GM18517 (cell line): ENCODE results near the gene SDC4.

Source experiments
- ATAC-seq: cut with Tn5 transposase; IDR thresholded peaks from one replicate; pipeline ENCODE4 v1.9.1; 2021; ENCODE audit warnings: mild to moderate bottlenecking, moderate library complexity; ENCODE audit not compliant: unreplicated experiment

SDC4 gene

GRCh38 chr20:45301824-45302271, 46.4 kb downstream of the SDC4 start:
- no peak for ATAC-seq

GRCh38 chr20:45300961-45301360, 47.3 kb downstream of the SDC4 start:
- ATAC-seq, result no peak

GRCh38 chr20:45299786-45300185, 48.4 kb downstream of the SDC4 start:
- ATAC-seq, result no peak

GRCh38 chr20:45297786-45298497, 50.3 kb downstream of the SDC4 start:
- ATAC-seq, result no peak

GRCh38 chr20:45294659-45295058, 53.6 kb downstream of the SDC4 start:
- no peak for ATAC-seq

- no peak for ATAC-seq
Observed at GRCh38 chr20:45294003-45294368, 54.2 kb downstream of the SDC4 start.

GRCh38 chr20:45293041-45294002, 54.9 kb downstream of the SDC4 start:
- no peak for ATAC-seq

GRCh38 chr20:45292343-45292742, 55.9 kb downstream of the SDC4 start:
- ATAC-seq, result no peak

- ATAC-seq, result no peak
Observed at GRCh38 chr20:45291526-45291925, 56.7 kb downstream of the SDC4 start.

- ATAC-seq, result no peak
Observed at GRCh38 chr20:45290677-45291355, 57.4 kb downstream of the SDC4 start.

GRCh38 chr20:45289942-45290676, 58.1 kb downstream of the SDC4 start:
- no peak for ATAC-seq

- no peak for ATAC-seq
Observed at GRCh38 chr20:45288860-45289259, 59.4 kb downstream of the SDC4 start.

GRCh38 chr20:45288376-45288775, 59.8 kb downstream of the SDC4 start:
- ATAC-seq, result no peak

GRCh38 chr20:45283551-45284057, 64.6 kb downstream of the SDC4 start:
- ATAC-seq, result no peak

- ATAC-seq, result no peak
Observed at GRCh38 chr20:45282700-45283550, 65.3 kb downstream of the SDC4 start.

- no peak for ATAC-seq
Observed at GRCh38 chr20:45279992-45280391, 68.2 kb downstream of the SDC4 start.

- ATAC-seq, result no peak
Observed at GRCh38 chr20:45275338-45275737, 72.9 kb downstream of the SDC4 start.
